AG09319 (cell line): ENCODE results near the gene GRAP.

ENCODE experiments used
- DNase-seq: peaks from one replicate; pipeline ENCODE4 v3.0.0-alpha.2; 2010; ENCODE audit warnings: low read depth; ENCODE audit errors: extremely low read depth
- TF ChIP-seq, protein P1 (sequence below): IDR thresholded peaks from 2 replicates; pipeline ENCODE4 v1.5.1; 2011; ENCODE audit warnings: low read depth, mild to moderate bottlenecking, inconsistent platforms, low read length, moderate library complexity

Gene GRAP

GRCh38 chr17:18974407-18975149 lies 72.2 kb downstream of the GRAP start:
- DNase-seq = no peak
- TF ChIP-seq, protein P1, sequence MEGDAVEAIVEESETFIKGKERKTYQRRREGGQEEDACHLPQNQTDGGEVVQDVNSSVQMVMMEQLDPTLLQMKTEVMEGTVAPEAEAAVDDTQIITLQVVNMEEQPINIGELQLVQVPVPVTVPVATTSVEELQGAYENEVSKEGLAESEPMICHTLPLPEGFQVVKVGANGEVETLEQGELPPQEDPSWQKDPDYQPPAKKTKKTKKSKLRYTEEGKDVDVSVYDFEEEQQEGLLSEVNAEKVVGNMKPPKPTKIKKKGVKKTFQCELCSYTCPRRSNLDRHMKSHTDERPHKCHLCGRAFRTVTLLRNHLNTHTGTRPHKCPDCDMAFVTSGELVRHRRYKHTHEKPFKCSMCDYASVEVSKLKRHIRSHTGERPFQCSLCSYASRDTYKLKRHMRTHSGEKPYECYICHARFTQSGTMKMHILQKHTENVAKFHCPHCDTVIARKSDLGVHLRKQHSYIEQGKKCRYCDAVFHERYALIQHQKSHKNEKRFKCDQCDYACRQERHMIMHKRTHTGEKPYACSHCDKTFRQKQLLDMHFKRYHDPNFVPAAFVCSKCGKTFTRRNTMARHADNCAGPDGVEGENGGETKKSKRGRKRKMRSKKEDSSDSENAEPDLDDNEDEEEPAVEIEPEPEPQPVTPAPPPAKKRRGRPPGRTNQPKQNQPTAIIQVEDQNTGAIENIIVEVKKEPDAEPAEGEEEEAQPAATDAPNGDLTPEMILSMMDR = no peak

DNA sequence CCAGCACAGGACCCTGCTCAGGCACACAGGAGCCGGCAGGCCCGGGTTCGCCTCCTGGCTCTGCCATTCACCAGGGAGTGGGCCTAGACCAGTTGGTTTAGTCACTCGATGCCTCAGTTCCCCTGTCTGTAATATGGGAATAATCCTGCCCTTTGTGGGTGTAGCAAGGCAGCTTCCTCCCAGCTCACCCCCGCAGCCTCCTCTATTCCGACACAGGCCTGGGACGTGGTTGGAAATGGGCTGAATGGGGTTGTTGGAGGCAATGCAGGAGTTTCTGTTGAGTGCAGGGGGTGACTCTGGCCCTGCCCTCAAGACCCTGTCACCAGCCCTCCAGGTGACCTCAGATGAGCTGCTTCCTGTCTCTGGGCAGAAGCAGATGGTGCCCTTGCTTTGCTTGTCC lies 75.0 kb downstream of the GRAP start:
- TF ChIP-seq, protein P1 = no peak
- no peak for DNase-seq
